GOT3 (cell line): ENCODE measurements around the gene DNASE1.

Source experiments
- DNase-seq: peaks from one replicate; lab custom pipeline; 2025; ENCODE audit warnings: mixed read lengths; lab: John Stamatoyannopoulos, UW

The DNASE1 gene

DNA sequence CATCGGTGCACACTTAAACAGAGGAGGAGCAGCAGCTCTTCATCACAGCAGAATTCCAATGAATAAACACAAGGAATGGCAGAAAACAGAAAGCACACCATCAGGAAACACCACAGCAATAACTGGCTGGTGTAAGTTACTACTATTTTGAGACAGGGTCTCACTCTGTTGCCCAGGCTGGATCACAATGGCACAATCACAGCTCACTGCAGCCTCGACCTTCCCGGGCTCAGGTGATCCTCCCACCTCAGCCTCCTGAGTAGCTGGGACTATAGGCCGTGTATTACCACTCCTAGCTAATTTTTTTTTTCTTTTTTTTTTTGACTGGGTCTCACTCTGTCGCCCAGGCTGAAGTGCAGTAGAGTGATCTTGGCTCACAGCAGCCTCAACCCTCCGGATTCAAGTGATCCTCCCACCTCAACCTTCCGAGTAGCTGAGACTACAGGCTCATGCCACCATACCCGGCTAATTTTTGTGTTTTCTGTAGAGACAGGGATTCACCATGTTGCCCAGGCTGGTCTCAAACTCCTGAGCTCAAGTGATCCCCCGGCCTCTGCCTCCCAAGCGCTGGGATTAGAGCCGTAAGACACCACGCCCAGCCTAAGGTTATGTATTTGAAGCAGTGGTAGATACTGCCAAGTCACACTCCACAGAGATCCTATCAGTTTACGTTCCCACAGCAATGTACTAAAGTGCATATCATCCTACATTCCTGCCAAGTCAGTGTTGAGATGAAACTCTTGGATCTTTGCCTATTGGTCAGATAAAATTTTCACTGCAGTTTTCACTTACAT is 42.1 kb downstream of the DNASE1 start:
- no peak for DNase-seq

DNA sequence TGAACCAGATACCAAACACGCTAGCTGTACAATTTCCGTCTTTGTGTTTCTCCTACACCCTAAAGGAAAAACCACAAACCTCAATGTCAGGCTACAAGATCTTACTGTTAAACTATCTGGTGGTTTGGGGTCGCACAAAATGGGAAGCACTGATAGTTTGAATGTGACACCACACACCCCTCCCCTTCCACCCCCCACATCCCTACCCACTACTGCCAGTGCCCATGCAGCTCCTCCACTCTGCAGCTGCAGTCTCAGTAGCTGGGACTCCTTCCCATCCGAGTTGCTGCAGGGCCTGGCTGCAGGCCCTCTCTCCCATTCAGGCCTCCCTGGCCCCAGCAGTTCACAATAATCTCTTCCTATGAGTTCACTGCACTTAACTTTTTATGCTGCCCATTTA is 44.5 kb downstream of the DNASE1 start:
- DNase-seq: no peak

DNA sequence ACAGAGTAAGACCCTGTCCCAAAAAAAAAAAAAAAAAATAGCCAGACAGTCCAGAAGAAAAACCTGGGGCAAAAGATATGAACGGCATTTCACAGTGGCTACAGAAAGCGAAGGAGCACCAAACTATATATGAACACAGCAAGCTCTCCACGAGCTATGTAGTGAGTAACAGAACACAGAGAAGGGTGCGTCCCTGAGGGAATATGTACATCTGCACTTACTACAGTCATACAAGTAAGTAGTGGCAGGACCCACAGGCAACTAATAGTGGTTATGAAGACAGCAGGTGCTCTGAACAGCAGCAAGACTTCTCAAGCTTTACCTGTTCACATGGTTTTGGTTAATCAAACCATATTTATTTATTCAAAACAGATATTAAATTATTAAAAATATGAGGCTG is 47.0 kb downstream of the DNASE1 start:
- no peak for DNase-seq

DNA sequence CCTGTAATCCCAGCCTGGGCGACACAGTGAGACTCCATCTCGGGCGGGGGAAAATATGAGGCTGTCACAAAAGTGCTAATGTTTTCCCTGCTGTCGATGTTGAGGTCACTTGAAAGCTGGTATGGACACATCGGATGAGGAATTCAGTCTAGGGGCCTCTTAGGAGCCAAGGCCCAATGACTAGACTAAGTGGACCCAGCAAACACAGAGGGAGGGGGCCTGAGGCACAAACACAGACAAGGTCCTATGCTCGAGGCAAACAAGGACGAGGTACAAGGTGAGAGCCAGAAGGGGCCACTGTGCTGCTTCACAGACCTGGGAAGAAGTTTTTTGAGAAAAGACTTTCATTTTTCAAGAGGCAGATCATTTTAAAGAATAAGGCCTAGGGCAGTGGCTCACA is 47.6 kb downstream of the DNASE1 start:
- no peak for DNase-seq

DNA sequence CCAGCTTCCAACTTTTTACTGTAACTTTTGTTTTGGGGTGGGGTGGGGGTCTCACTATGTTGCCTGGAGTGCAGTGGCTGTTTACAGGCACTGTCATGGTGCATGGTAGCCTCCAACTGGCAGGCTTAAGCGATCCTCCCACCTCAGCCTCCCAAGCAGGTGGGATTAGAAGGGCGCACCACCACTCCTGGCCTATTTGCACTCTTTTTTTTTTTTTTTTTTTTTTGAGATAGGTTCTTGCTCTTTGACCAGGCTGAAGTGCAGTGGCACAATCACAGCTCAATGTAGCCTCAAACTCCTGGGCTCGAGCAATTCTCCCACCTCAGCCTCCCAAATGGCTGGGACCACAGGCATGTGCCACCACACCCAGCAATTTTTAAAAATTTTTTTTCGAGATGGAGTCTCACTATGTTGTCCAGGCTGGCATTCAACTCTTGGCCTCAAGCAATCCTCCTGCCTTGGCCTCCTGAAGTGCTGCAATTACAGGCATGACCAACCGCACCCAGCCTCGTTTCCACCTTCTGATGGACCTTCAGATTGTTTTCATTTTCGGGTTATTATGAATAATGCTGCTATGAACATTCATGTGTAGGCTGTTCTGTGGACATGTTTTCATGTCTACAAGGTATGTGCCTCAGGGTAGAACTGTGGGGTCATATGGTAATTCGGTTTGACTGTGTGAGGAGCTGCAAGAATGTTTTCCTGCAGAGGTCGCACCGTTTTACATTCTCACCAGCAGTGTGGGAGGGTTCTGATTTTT is 51.9 kb downstream of the DNASE1 start:
- no peak for DNase-seq
